ENCODE results near the gene MAGOHB. TPM values are rescaled to one million over a fixed set of nuclear protein-coding genes. Genes with fewer than 3 reads are reported as not detected.
"Not testable (repeated sequence)": the region's sequence is repeated elsewhere in the genome, so short reads cannot be mapped to it uniquely, and the experiment has no call there.

The MAGOHB gene
- total RNA-seq, 6 experiments from 2014 or later, result 6.6 to 11.8 (median 9.6) TPM

- WGBS (ENCODE audit: insufficient coverage, low coverage, low lambda C conversion rate, missing lambda C conversion rate), result 0% methylated on average over 6 of the region's 6 CpGs
- H3K36me3 ChIP-seq, result peaks cover 0 to 12% (median 0%) of the 10 kb centered on the region in 4 donors
- peak overlapping the region; percentile 76 to 80 (median 79) for H3K27ac ChIP-seq
- peaks cover 0 to 15% (median 0%) of the 10 kb centered on the region in 4 donors for H3K4me1 ChIP-seq
- TF ChIP-seq POLR2A (IDR thresholded peaks at IDR 0.05) (no peak), CTCF (IDR thresholded peaks at IDR 0.05) (no peak)
- ATAC-seq, result peak; percentile 17 to 50 (median 33)
- intact Hi-C loops (cut with DNase I), result no loop called here
- H3K9me3 ChIP-seq, result no peaks in the 10 kb centered on the region
- DNase-seq, result no peak
- peak overlapping the region; percentile 64 to 74 (median 68) for H3K4me3 ChIP-seq
- H3K27me3 ChIP-seq, result no peaks in the 10 kb centered on the region
Observed at GRCh38 chr12:10612984-10613348, 443 bp downstream of the MAGOHB start.

GRCh38 chr12:10612110-10612509 is 1.3 kb downstream of the MAGOHB start:
- no peak overlapping the region for H3K4me3 ChIP-seq
- peaks cover 0 to 21% (median under 1%) of the 10 kb centered on the region in 4 donors for H3K36me3 ChIP-seq
- H3K9me3 ChIP-seq, result no peaks in the 10 kb centered on the region
- WGBS (ENCODE audit: insufficient coverage, low coverage, low lambda C conversion rate, missing lambda C conversion rate), result 61% methylated on average over 3 of the region's 6 CpGs
- intact Hi-C loops (cut with DNase I), result no loop called here
- TF ChIP-seq CTCF (IDR thresholded peaks at IDR 0.05), result no peak
- no peak for TF ChIP-seq POLR2A (IDR thresholded peaks at IDR 0.05)
- peaks cover 0 to 15% (median 0%) of the 10 kb centered on the region in 4 donors for H3K4me1 ChIP-seq
- ATAC-seq (no peak), DNase-seq (no peak)
- no peak overlapping the region for H3K27ac ChIP-seq
- no peaks in the 10 kb centered on the region for H3K27me3 ChIP-seq

GRCh38 chr12:10611258-10611657 is 2.2 kb downstream of the MAGOHB start:
- H3K4me3 ChIP-seq; H3K9me3 ChIP-seq; ATAC-seq; H3K27ac ChIP-seq; H3K27me3 ChIP-seq; intact Hi-C loops (cut with DNase I); DNase-seq: not testable (repeated sequence)
- peaks cover 0 to 27% (median 4%) of the 10 kb centered on the region in 4 donors for H3K36me3 ChIP-seq
- peaks cover 0 to 15% (median 0%) of the 10 kb centered on the region in 4 donors for H3K4me1 ChIP-seq
- 73% methylated on average over 2 of the region's 4 CpGs for WGBS (ENCODE audit: insufficient coverage, low coverage, low lambda C conversion rate, missing lambda C conversion rate)

- 48% methylated on average over 3 of the region's 3 CpGs for WGBS (ENCODE audit: insufficient coverage, low coverage, low lambda C conversion rate, missing lambda C conversion rate)
- ATAC-seq (no peak), DNase-seq (no peak)
- Histone ChIP-seq H3K4me3 (no peak overlapping the region), H3K27ac (no peak overlapping the region), H3K36me3 (peaks cover 0 to 27% (median 4%) of the 10 kb centered on the region in 4 donors), H3K9me3 (no peaks in the 10 kb centered on the region), H3K27me3 (no peaks in the 10 kb centered on the region), H3K4me1 (peaks cover 0 to 15% (median 0%) of the 10 kb centered on the region in 4 donors)
- TF ChIP-seq CTCF (IDR thresholded peaks at IDR 0.05) (no peak), POLR2A (IDR thresholded peaks at IDR 0.05) (no peak)
- intact Hi-C loops (cut with DNase I), result no loop called here
Observed at GRCh38 chr12:10610188-10610587, 3.2 kb downstream of the MAGOHB start.

GRCh38 chr12:10607885-10608458 is 5.4 kb downstream of the MAGOHB start:
- TF ChIP-seq CTCF (IDR thresholded peaks at IDR 0.05), result no peak
- no peak for TF ChIP-seq POLR2A (IDR thresholded peaks at IDR 0.05)
- Histone ChIP-seq H3K27me3 (no peaks in the 10 kb centered on the region), H3K9me3 (no peaks in the 10 kb centered on the region), H3K4me1 (peaks cover 0 to 15% (median 0%) of the 10 kb centered on the region in 4 donors), H3K27ac (no peak overlapping the region), H3K4me3 (no peak overlapping the region), H3K36me3 (peaks cover 0 to 27% (median 4%) of the 10 kb centered on the region in 4 donors)
- intact Hi-C loops (cut with DNase I), result no loop called here
- 85% methylated on average over 3 of the region's 3 CpGs for WGBS (ENCODE audit: insufficient coverage, low coverage, low lambda C conversion rate, missing lambda C conversion rate)
- ATAC-seq (no peak), DNase-seq (no peak)
